ENCODE results near the gene ACSF3. TPM values are rescaled to one million over a fixed set of nuclear protein-coding genes. Genes with fewer than 3 reads are reported as not detected.

The ACSF3 gene
- total and polyA plus RNA-seq, 4 donors = 15.3 to 27.3 (median 18.8) TPM

DNA sequence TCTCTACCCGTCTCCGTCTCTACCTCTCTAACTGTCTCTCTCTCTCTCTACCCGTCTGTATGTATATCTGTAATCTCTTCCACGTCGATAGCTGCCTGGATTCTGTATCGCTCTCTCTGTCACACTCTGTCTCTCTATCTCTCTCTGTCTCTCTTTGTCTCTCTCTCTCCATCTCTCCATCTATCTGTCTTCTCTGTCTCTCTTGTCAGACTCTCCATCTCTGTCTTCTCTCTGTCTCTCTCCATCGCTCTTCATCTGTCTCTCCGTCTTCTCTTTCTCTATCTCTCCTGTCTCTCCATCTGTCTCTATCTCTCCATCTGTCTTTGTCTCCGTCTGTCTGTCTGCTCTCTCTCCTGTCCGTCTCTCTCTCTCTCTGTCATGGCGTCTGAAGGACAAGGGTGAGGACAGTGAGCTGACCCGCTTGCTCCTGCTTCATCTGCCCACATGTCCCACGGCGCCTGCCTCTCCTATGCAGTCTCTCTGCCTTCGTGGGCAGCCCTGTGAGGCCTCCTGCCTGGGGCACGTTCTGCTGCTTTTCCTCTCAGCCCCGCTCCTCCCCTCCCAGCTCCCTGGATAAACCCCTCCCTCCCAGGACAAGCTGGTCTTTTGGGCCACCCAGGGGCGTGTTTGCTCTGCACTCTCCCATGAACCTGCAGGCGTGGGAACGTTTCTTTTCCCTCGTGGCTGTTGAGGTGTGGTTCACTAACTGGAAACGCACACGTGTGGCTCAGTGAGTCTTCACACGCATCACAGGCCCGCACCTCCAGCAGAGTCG, 18.9 kb downstream of the ACSF3 start (continued):
- TF ChIP-seq YY1 (IDR thresholded peaks at IDR 0.05) (no peak), HNF4A (conservative IDR thresholded peaks at IDR 0.05) (no peak)

GRCh38 chr16:89113152-89113547, 19.5 kb downstream of the ACSF3 start:
- Histone ChIP-seq H3K9ac (ENCODE audit: low read depth in 1 of 2, low read length in 2 of 2) (no peak overlapping the region), H3K27ac (ENCODE audit: low read depth in 1 of 2, low read length in 2 of 2) (no peak overlapping the region), H3K27me3 (ENCODE audit: control insufficient read depth in 4 of 4, insufficient read depth in 4 of 4, low read length in 3 of 4) (no peaks in the 10 kb centered on the region), H3K36me3 (ENCODE audit: control insufficient read depth in 4 of 4, insufficient read depth in 3 of 4, low read depth in 1 of 4, low read length in 3 of 4) (peaks cover 13 to 49% (median 17%) of the 10 kb centered on the region in 4 donors), H3K4me1 (ENCODE audit: control insufficient read depth in 4 of 4, insufficient read depth in 4 of 4, low read length in 3 of 4) (peaks cover 0 to 7% (median 3%) of the 10 kb centered on the region in 4 donors), H3K9me3 (ENCODE audit: control insufficient read depth in 4 of 4, low read length in 3 of 4) (no peaks in the 10 kb centered on the region), H3K4me3 (ENCODE audit: low read depth in 1 of 3, low read length in 3 of 3) (no peak overlapping the region)
- 97% methylated on average over 12 of the region's 12 CpGs for WGBS
- DNase-seq (ENCODE audit: low spot score) = no peak
- TF ChIP-seq FOXA2 (IDR thresholded peaks at IDR 0.05) (no peak), RXRA (IDR thresholded peaks at IDR 0.05) (no peak), HNF4A (conservative IDR thresholded peaks at IDR 0.05) (no peak), GABPA (IDR thresholded peaks at IDR 0.05 in 1 of 2, conservative IDR thresholded peaks at IDR 0.05 in 1 of 2) (no peak), FOXA1 (IDR thresholded peaks at IDR 0.05) (no peak)
- TF ChIP-seq, protein P1, sequence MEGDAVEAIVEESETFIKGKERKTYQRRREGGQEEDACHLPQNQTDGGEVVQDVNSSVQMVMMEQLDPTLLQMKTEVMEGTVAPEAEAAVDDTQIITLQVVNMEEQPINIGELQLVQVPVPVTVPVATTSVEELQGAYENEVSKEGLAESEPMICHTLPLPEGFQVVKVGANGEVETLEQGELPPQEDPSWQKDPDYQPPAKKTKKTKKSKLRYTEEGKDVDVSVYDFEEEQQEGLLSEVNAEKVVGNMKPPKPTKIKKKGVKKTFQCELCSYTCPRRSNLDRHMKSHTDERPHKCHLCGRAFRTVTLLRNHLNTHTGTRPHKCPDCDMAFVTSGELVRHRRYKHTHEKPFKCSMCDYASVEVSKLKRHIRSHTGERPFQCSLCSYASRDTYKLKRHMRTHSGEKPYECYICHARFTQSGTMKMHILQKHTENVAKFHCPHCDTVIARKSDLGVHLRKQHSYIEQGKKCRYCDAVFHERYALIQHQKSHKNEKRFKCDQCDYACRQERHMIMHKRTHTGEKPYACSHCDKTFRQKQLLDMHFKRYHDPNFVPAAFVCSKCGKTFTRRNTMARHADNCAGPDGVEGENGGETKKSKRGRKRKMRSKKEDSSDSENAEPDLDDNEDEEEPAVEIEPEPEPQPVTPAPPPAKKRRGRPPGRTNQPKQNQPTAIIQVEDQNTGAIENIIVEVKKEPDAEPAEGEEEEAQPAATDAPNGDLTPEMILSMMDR (IDR thresholded peaks at IDR 0.05; ENCODE audit: low read depth, low read length, missing input control) = no peak
- TF ChIP-seq, protein P2, sequence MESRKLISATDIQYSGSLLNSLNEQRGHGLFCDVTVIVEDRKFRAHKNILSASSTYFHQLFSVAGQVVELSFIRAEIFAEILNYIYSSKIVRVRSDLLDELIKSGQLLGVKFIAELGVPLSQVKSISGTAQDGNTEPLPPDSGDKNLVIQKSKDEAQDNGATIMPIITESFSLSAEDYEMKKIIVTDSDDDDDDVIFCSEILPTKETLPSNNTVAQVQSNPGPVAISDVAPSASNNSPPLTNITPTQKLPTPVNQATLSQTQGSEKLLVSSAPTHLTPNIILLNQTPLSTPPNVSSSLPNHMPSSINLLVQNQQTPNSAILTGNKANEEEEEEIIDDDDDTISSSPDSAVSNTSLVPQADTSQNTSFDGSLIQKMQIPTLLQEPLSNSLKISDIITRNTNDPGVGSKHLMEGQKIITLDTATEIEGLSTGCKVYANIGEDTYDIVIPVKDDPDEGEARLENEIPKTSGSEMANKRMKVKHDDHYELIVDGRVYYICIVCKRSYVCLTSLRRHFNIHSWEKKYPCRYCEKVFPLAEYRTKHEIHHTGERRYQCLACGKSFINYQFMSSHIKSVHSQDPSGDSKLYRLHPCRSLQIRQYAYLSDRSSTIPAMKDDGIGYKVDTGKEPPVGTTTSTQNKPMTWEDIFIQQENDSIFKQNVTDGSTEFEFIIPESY (IDR thresholded peaks at IDR 0.05) = no peak

DNA sequence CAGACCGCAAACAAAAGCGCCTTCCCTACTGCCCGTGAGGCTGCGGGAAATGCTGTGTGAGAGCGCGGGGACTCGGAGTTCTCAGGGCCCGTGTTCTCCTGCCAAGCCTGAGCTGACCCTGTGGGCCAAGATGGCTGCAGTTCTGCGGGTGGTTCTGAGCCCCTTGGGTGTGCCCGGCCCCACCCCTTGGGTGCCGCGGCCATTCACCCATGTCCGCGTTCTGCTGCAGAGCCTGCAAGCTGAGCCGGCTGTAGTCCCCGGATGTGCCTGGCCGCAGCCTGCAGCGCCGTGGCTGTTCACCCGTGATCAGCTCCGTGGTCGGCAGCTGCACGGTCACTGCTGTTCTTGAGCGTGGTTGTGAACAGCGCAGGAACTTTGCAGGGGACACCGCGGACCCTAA, 20.0 kb downstream of the ACSF3 start:
- no peak for TF ChIP-seq MAX (IDR thresholded peaks at IDR 0.05)
- TF ChIP-seq, protein P3, sequence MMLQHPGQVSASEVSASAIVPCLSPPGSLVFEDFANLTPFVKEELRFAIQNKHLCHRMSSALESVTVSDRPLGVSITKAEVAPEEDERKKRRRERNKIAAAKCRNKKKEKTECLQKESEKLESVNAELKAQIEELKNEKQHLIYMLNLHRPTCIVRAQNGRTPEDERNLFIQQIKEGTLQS (IDR thresholded peaks at IDR 0.05) = no peak
- TF ChIP-seq EGR1 (IDR thresholded peaks at IDR 0.05; ENCODE audit: low read depth in 2 of 2) = no peak
- no peak for TF ChIP-seq YY1 (IDR thresholded peaks at IDR 0.05)
- no peak for TF ChIP-seq HNF4G (IDR thresholded peaks at IDR 0.05)
- TF ChIP-seq HNF4A (conservative IDR thresholded peaks at IDR 0.05) = no peak
- no peak for TF ChIP-seq NR2F2 (IDR thresholded peaks at IDR 0.05)
- TF ChIP-seq, protein P2 (IDR thresholded peaks at IDR 0.05) = no peak
- TF ChIP-seq GABPA (IDR thresholded peaks at IDR 0.05 in 1 of 2, conservative IDR thresholded peaks at IDR 0.05 in 1 of 2) = no peak
- TF ChIP-seq JUND (IDR thresholded peaks at IDR 0.05) = no peak
- TF ChIP-seq, protein P1 (IDR thresholded peaks at IDR 0.05; ENCODE audit: low read depth, low read length, missing input control) = no peak
- TF ChIP-seq FOXA1 (IDR thresholded peaks at IDR 0.05) = no peak
- TF ChIP-seq TAF1 (conservative IDR thresholded peaks at IDR 0.05) = no peak
- TF ChIP-seq FOXA2 (IDR thresholded peaks at IDR 0.05) = no peak
- no peak overlapping the region for H3K4me3 ChIP-seq (ENCODE audit: low read depth in 1 of 3, low read length in 3 of 3)
- no peak overlapping the region for H3K27ac ChIP-seq (ENCODE audit: low read depth in 1 of 2, low read length in 2 of 2)
- no peak for DNase-seq (ENCODE audit: low spot score)
- H3K27me3 ChIP-seq (ENCODE audit: control insufficient read depth in 4 of 4, insufficient read depth in 4 of 4, low read length in 3 of 4) = no peaks in the 10 kb centered on the region
- no peak overlapping the region for H3K9ac ChIP-seq (ENCODE audit: low read depth in 1 of 2, low read length in 2 of 2)
- no peaks in the 10 kb centered on the region for H3K9me3 ChIP-seq (ENCODE audit: control insufficient read depth in 4 of 4, low read length in 3 of 4)
- 96% methylated on average over 27 of the region's 27 CpGs for WGBS
- peaks cover 0 to 12% (median 8%) of the 10 kb centered on the region in 4 donors for H3K4me1 ChIP-seq (ENCODE audit: control insufficient read depth in 4 of 4, insufficient read depth in 4 of 4, low read length in 3 of 4)
- H3K36me3 ChIP-seq (ENCODE audit: control insufficient read depth in 4 of 4, insufficient read depth in 3 of 4, low read depth in 1 of 4, low read length in 3 of 4) = peaks cover 13 to 49% (median 17%) of the 10 kb centered on the region in 4 donors
